DOHH2 (cell line): ENCODE measurements around the gene KIAA1614.

Experiments
- CTCF ChIP-seq: fragments of 200-600 bp; sonication (generic); IDR thresholded peaks from one replicate; pipeline ENCODE4 v1.5.1; 2014; ENCODE audit warnings: antibody characterized with exemption, mild to moderate bottlenecking, low read depth, low read length; ENCODE audit not compliant: poor library complexity, severe bottlenecking
- EZH2phosphoT487 ChIP-seq: fragments of 200-600 bp; sonication (generic); IDR thresholded peaks from 2 replicates; pipeline ENCODE4 v1.6.1; 2017; ENCODE audit warnings: borderline replicate concordance, mild to moderate bottlenecking, antibody characterized with exemption, low read length, moderate library complexity, mixed read lengths

- TF ChIP-seq CTCF = no peak
- TF ChIP-seq EZH2phosphoT487 = no peak
Observed at GRCh38 chr1:180997843-180998504, 85.3 kb downstream of the KIAA1614 start.
